Measurements from ENCODE around the gene DLX4. TPM values are rescaled to one million over a fixed set of nuclear protein-coding genes. Genes with fewer than 3 reads are reported as not detected.

The DLX4 gene
- 0.07 TPM in 1 of 2 replicates, not detected in the other for total RNA-seq

GRCh38 chr17:49969134-49969759 is at the start of gene DLX4:
Gene DLX4, plus strand, starts transcription at chr17:49969190. Its CDS starts 279 bp downstream, at chr17:49969469.

GRCh38 chr17:49995055-49995738 is 26.2 kb downstream of the DLX4 start, which contains the start of gene DLX3:
Gene DLX3, minus strand, starts transcription at chr17:49995224. Its CDS starts 226 bp downstream, at chr17:49994998.

Other genes starting within 250 kb of the DLX4 start
- 1.4 and 3.5 TPM in 2 replicates for gene FAM117A, start 205.1 kb upstream of the DLX4 start, total RNA-seq
- 27.7 and 36.7 TPM in 2 replicates for gene KAT7, start 180.5 kb upstream of the DLX4 start, total RNA-seq
- gene TAC4, start 121.1 kb upstream of the DLX4 start, total RNA-seq, result not detected in 2 replicates
- 0.14 and 0.34 TPM in 2 replicates for gene DLX3, start 26.0 kb downstream of the DLX4 start, total RNA-seq
- gene ITGA3, start 86.9 kb downstream of the DLX4 start, total RNA-seq, result 768 and 1,097 TPM in 2 replicates
- gene PDK2, start 126.2 kb downstream of the DLX4 start, total RNA-seq, result 3.1 and 11.3 TPM in 2 replicates
- gene SAMD14, start 161.0 kb downstream of the DLX4 start, total RNA-seq, result 0.28 TPM in 1 of 2 replicates, not detected in the other
- gene PPP1R9B, start 181.5 kb downstream of the DLX4 start, total RNA-seq, result 15.7 and 41.1 TPM in 2 replicates
- 0.28 TPM in 1 of 2 replicates, not detected in the other for gene SGCA, start 196.8 kb downstream of the DLX4 start, total RNA-seq
- gene COL1A1, start 232.4 kb downstream of the DLX4 start, total RNA-seq, result 11.3 and 73.1 TPM in 2 replicates